ENCODE measurements around the gene TUBB2A.

- TF ChIP-seq CTCF (IDR thresholded peaks at IDR 0.05 in 8 of 11, conservative IDR thresholded peaks at IDR 0.05 in 3 of 11) (no peak), POLR2A (IDR thresholded peaks at IDR 0.05) (no peak), POLR2AphosphoS5 (IDR thresholded peaks at IDR 0.05) (no peak)
Measured at GRCh38 chr6:3124667-3125066, 32.7 kb downstream of the TUBB2A start.
